ENCODE results near the gene RFXANK.

DNA sequence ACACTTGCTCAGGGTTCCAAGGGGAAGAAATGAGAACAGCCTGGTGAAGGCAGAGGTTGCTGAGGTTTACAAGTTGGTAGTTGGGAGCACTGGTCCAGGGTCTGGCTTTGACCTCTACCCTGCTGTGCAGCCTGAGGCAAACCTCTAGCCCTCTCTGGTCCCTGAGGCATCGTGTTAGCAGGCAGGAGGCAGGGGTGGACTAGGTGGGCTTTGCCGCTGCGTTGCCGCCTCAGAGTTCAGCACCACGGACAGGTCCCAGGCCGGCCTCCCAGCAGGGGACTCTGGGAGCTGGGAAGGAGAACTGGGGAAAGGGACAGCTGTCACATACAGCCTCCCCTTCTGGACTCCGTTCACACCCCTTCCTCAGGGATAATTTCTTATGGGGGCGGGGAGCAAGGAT, 22.8 kb downstream of the RFXANK start:
- TF ChIP-seq CTCF (IDR thresholded peaks at IDR 0.05) (no peak), POLR2AphosphoS5 (IDR thresholded peaks at IDR 0.05; ENCODE audit: insufficient read depth in 1 of 2, low read depth in 1 of 2) (no peak), POLR2A (IDR thresholded peaks at IDR 0.05) (no peak)

Measured in vagina (tissue), 2 donors.